B cell (primary cell): ENCODE measurements around the gene AKT1. TPM values are rescaled to one million over a fixed set of nuclear protein-coding genes. Genes with fewer than 3 reads are reported as not detected.

Experiments used
- ATAC-seq: fragments of 200-7000 bp; cut with Tn5 transposase; one replicate; pipeline ENCODE4 v1.10.0; 2021; ENCODE audit warnings: low read depth, mild to moderate bottlenecking, moderate number of reproducible peaks, moderate library complexity
- CTCF ChIA-PET: fragments of 350-600 bp; sonication (Branson Sonifier 250); formaldehyde crosslinking; loops from one replicate; lab custom pipeline; 2021; ENCODE audit warnings: antibody characterized with exemption, inconsistent platforms; lab: Charles Lee
- POLR2A ChIA-PET: fragments of 350-600 bp; sonication (Branson Sonifier 250); formaldehyde crosslinking; loops from one replicate; lab custom pipeline; 2021; ENCODE audit warnings: antibody characterized with exemption; lab: Charles Lee
- DNase-seq: peaks from one replicate; pipeline ENCODE4 v3.0.0; 2013
- H2AFZ ChIP-seq: 2 replicates; pipeline ENCODE4 v1.6.1; 2012; ENCODE audit warnings: mild to moderate bottlenecking, low read depth, low read length; ENCODE audit not compliant: insufficient read depth, poor library complexity, severe bottlenecking
- H3K27ac ChIP-seq, 2 donors: 1 replicate in 1 of 2; 2 replicates in 1 of 2; pipeline ENCODE4 v1.5.1; 2012 to 2013; ENCODE audit warnings: low read length in 2 of 2, mild to moderate bottlenecking in 2 of 2, moderate library complexity in 1 of 2
- H3K27me3 ChIP-seq, 4 experiments: fragments of 200-600 bp in 1 of 4; sonication (generic) in 1 of 4; replicated peaks in 1 of 4; 1 replicate in 2 of 4; 2 replicates in 2 of 4; pipeline versions ENCODE4 v1.6.1 to v1.7.0; 2013 to 2016; ENCODE audit warnings: low read length in 3 of 4, mild to moderate bottlenecking in 2 of 4, mixed read lengths in 1 of 4, moderate library complexity in 1 of 4; ENCODE audit not compliant: insufficient read depth in 4 of 4, control insufficient read depth in 3 of 4; ENCODE audit errors: control extremely low read depth in 1 of 4
- H3K36me3 ChIP-seq, 2 experiments: replicated peaks in 1 of 2; 1 replicate in 1 of 2; 2 replicates in 1 of 2; pipeline versions ENCODE4 v1.6.1 to v1.7.1; 2013; ENCODE audit warnings: low read length in 1 of 2; ENCODE audit not compliant: insufficient read depth in 2 of 2, control insufficient read depth in 1 of 2; ENCODE audit errors: control extremely low read depth in 1 of 2, extremely low read depth in 1 of 2
- H3K4me1 ChIP-seq, 2 donors: fragments of 200-600 bp in 1 of 2; sonication (generic) in 1 of 2; 1 replicate in 1 of 2; 2 replicates in 1 of 2; pipeline versions ENCODE4 v1.5.1 to v1.6.1; 2013 to 2017; ENCODE audit warnings: low read length in 2 of 2; ENCODE audit not compliant: control insufficient read depth in 2 of 2, insufficient read depth in 2 of 2
- H3K4me2 ChIP-seq: replicated peaks from 2 replicates; pipeline ENCODE3; 2012; ENCODE audit warnings: mild to moderate bottlenecking, low read depth, low read length; ENCODE audit not compliant: poor library complexity, severe bottlenecking
- H3K4me3 ChIP-seq, 5 experiments: fragments of 200-600 bp in 1 of 5; sonication (generic) in 1 of 5; 1 replicate in 3 of 5; 2 replicates in 2 of 5; pipeline versions ENCODE4 v1.5.1 to v1.7.0; 2011 to 2016; ENCODE audit warnings: low read length in 4 of 5, mild to moderate bottlenecking in 4 of 5, low read depth in 2 of 5, control low read depth in 1 of 5, moderate library complexity in 1 of 5; ENCODE audit not compliant: insufficient read depth in 1 of 5; ENCODE audit errors: control extremely low read depth in 1 of 5, extremely low read depth in 1 of 5
- H3K79me2 ChIP-seq: fragments of 200-600 bp; sonication (generic); one replicate; pipeline ENCODE4 v1.6.0; 2016; ENCODE audit warnings: low read length; ENCODE audit not compliant: control insufficient read depth, insufficient read depth
- H3K9ac ChIP-seq: fragments of 200-600 bp; sonication (generic); 2 replicates; pipeline ENCODE4 v1.6.1; 2017; ENCODE audit warnings: mild to moderate bottlenecking, low read length, moderate library complexity
- H3K9me3 ChIP-seq, 3 donors: one replicate each; pipeline versions ENCODE4 v1.6.1 to v1.7.1; 2013; ENCODE audit warnings: low read length in 2 of 3; ENCODE audit not compliant: control insufficient read depth in 2 of 3, insufficient read depth in 1 of 3; ENCODE audit errors: control extremely low read depth in 1 of 3
- H4K20me1 ChIP-seq: 2 replicates; pipeline ENCODE4 v1.6.0; 2012; ENCODE audit warnings: mild to moderate bottlenecking, low read length; ENCODE audit not compliant: insufficient read depth, control insufficient read depth, poor library complexity, severe bottlenecking
- H3K27ac Mint-ChIP-seq: one replicate; pipeline ENCODE4 v1.8.0; 2021; ENCODE audit warnings: mixed read lengths
- H3K27me3 Mint-ChIP-seq: one replicate; pipeline ENCODE4 v1.8.0; 2021; ENCODE audit warnings: mixed read lengths
- H3K4me1 Mint-ChIP-seq: one replicate; pipeline ENCODE4 v1.8.0; 2021; ENCODE audit warnings: mixed read lengths
- H3K4me3 Mint-ChIP-seq: one replicate; pipeline ENCODE4 v1.8.0; 2021; ENCODE audit warnings: mixed read lengths
- H3K9me3 Mint-ChIP-seq: one replicate; pipeline ENCODE4 v1.8.0; 2022; ENCODE audit warnings: mixed read lengths; ENCODE audit not compliant: insufficient read depth
- CTCF ChIP-seq: fragments of 200-600 bp; IDR thresholded peaks from one replicate; pipeline ENCODE4 v1.8.0; 2022; ENCODE audit warnings: antibody characterized with exemption, mild to moderate bottlenecking
- EZH2 ChIP-seq: IDR thresholded peaks from 2 replicates; pipeline ENCODE4 v1.6.1; 2012; ENCODE audit warnings: borderline replicate concordance, low read depth, mild to moderate bottlenecking, moderate library complexity, low read length; ENCODE audit not compliant: insufficient read depth, poor library complexity, severe bottlenecking
- whole genome bisulfite sequencing: methylation state at CpG from one replicate; pipeline ENCODE4 v1.1.5; 2013; ENCODE audit warnings: missing lambda C conversion rate; ENCODE audit not compliant: insufficient coverage; 5-methylcytosine and 5-hydroxymethylcytosine counted together
- intact Hi-C: fragments of 100-400 bp; cut with micrococcal nuclease; formaldehyde crosslinking; loops from one replicate; pipeline ENCODE4 v1.10.0; 2022
- polyA plus RNA-seq: library from polyadenylated mRNA; depleted of rRNA; stranded (reverse); fragments of >200 nt; gene quantifications from 2 replicates; pipeline ENCODE4 v1.2.3, GENCODE V29; 2012
- total RNA-seq, 2 donors: library from RNA; stranded (reverse); fragments of 120-200 nt in 1 of 2; gene quantifications; 1 replicate in 1 of 2; 2 replicates in 1 of 2; pipeline versions ENCODE4 v1.2.3 to v1.2.4, GENCODE V29; 2013 to 2022

Gene AKT1
- total and polyA plus RNA-seq, 2 donors (not counting 1 experiment from before 2014, with no cell fraction given) = 71.1 to 90.1 TPM

GRCh38 chr14:104734991-104735779, 60.4 kb downstream of the AKT1 start:
- Histone ChIP-seq H3K4me2 (no peak overlapping the region), H3K9ac (no peak overlapping the region), H3K27ac (no peak overlapping the region), H3K79me2 (no peaks in the 10 kb centered on the region), H3K27me3 (peaks cover 0 to 5% (median 1%) of the 10 kb centered on the region in 4 experiments), H3K36me3 (no peaks in the 10 kb centered on the region), H3K4me3 (no peak overlapping the region), H3K4me1 (no peaks in the 10 kb centered on the region), H2AFZ (no peak overlapping the region), H3K9me3 (no peaks in the 10 kb centered on the region), H4K20me1 (no peaks in the 10 kb centered on the region)
- no peak for ATAC-seq
- no peak for TF ChIP-seq CTCF
- Mint-ChIP-seq H3K4me1 (no peaks in the 10 kb centered on the region), H3K4me3 (no peak overlapping the region), H3K27ac (no peak overlapping the region), H3K27me3 (no peaks in the 10 kb centered on the region), H3K9me3 (no peaks in the 10 kb centered on the region)
- DNase-seq = no peak
- CTCF ChIA-PET = no interaction called here
- 92% methylated on average over 31 of the region's 31 CpGs for WGBS
- intact Hi-C loops = no loop called here
- POLR2A ChIA-PET = no interaction called here

GRCh38 chr14:104734601-104734990, 61.0 kb downstream of the AKT1 start:
- no peak for ATAC-seq
- CTCF ChIA-PET = no interaction called here
- intact Hi-C loops = no loop called here
- no peak overlapping the region for H3K27ac Mint-ChIP-seq
- H4K20me1 ChIP-seq = no peaks in the 10 kb centered on the region
- H3K27ac ChIP-seq = no peak overlapping the region
- no peak overlapping the region for H3K4me3 ChIP-seq
- H3K4me1 ChIP-seq = no peaks in the 10 kb centered on the region
- no peak overlapping the region for H3K4me3 Mint-ChIP-seq
- no peak overlapping the region for H3K9ac ChIP-seq
- H3K27me3 ChIP-seq = peaks cover 0 to 5% (median 1%) of the 10 kb centered on the region in 4 experiments
- POLR2A ChIA-PET = no interaction called here
- no peaks in the 10 kb centered on the region for H3K9me3 ChIP-seq
- no peaks in the 10 kb centered on the region for H3K79me2 ChIP-seq
- no peak for DNase-seq
- H3K27me3 Mint-ChIP-seq = no peaks in the 10 kb centered on the region
- TF ChIP-seq EZH2 (no peak), CTCF (no peak)
- no peaks in the 10 kb centered on the region for H3K4me1 Mint-ChIP-seq
- 93% methylated on average over 9 of the region's 9 CpGs for WGBS
- no peaks in the 10 kb centered on the region for H3K36me3 ChIP-seq
- no peak overlapping the region for H2AFZ ChIP-seq
- H3K9me3 Mint-ChIP-seq = no peaks in the 10 kb centered on the region
- no peak overlapping the region for H3K4me2 ChIP-seq
